HG02981 (cell line): ENCODE data around the gene CDKAL1.

Experiments
- ATAC-seq: cut with Tn5 transposase; IDR thresholded peaks from one replicate; pipeline ENCODE4 v1.9.1; 2021; ENCODE audit warnings: mild to moderate bottlenecking, moderate library complexity; ENCODE audit not compliant: unreplicated experiment

The CDKAL1 gene

DNA sequence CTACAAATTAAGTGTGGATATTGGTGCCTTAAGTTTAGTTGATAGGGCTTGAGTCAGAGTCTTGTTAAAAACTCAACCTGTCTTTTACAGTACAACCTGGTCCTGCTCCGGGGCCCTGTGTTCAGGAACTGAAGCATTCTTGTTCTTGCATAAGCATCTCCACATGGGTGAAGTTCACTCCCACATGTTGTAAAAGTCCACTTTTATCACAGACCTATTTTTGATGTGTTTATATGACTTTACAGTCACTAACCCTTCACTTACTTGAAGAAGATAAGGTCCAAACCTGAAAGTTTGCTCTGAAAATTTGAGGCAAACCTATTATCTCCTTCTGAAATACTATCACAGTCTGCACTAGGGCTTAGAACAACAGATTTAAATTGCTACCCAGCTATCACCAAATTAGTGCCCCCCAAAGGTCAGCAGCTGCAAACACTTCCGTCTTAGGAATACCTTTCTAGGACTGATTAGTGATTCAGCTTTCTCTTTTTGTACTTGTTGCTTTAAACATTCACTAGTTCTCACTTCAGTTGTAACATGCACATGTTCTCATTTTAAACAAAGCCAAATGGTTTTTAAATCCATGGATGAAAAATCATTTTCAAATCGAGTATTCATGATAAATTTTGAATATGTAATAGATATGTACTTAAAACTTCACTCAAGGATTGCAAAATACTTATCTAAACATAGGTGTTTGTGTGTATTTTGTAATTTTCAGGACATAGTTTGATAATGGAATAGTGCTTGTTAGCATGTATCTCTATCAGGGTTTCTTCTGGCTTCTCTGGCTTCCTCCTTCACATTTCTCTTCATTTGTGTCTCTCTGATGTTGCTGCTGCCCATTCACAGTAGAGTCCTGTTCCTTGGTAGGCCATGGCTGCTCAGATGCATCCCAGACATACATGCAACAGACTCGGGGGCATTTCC, 589.5 kb downstream of the CDKAL1 start:
- no peak for ATAC-seq

DNA sequence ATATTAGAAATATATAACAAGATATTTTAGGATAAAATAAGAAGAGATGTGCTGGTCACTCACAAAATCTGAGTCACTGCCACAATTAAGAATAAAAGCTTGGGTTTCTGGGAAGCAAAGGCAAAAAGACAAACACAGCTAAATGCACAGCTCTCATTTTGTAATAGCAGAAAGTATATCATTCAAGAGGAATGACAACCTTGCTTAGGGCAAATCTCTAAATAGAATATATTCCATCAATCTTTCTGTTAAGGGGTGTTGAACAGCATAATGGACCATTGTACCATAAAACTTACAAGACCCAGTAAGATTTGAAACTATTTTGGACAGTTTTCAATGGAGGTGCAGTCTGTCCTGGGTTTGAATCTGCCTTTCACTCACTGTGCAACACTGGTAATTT, 594.3 kb downstream of the CDKAL1 start:
- ATAC-seq = no peak

DNA sequence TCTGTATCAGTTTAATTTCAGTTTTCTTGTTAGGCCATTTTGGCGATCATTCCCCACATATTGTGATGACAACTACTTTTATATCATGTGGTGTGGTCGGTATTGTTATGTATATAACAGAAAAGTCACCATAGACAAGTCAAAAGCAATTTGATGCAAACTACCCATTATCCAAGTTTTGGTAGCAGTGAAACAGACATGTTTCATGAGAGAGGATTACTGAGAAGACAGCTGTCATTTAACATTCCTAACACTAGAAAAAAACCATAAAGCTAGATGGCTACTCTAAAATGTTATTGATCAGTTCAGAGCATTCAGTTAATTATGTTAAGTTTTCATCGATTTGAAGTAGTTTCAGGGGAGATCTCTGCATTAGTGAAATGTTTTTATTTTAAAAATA, 597.1 kb downstream of the CDKAL1 start:
- no peak for ATAC-seq

DNA sequence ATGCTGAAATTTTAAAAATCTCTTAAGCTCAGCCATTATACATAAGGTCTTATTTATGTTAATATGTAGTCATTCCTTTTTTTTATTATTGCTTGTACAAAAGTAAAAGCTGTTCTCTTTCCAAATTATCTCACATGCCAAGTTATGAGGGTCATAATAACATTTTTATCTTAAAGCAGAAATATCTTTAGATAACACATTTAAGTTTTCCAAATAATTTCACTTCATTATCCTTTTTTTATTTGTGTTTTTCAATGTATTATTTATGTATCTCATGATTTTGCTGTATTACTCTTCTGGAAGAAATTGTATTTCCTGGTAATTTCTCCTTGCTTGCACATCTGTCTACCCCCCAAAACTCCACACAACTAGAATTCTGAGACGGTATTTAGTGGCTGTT, 598.2 kb downstream of the CDKAL1 start:
- ATAC-seq = no peak

DNA sequence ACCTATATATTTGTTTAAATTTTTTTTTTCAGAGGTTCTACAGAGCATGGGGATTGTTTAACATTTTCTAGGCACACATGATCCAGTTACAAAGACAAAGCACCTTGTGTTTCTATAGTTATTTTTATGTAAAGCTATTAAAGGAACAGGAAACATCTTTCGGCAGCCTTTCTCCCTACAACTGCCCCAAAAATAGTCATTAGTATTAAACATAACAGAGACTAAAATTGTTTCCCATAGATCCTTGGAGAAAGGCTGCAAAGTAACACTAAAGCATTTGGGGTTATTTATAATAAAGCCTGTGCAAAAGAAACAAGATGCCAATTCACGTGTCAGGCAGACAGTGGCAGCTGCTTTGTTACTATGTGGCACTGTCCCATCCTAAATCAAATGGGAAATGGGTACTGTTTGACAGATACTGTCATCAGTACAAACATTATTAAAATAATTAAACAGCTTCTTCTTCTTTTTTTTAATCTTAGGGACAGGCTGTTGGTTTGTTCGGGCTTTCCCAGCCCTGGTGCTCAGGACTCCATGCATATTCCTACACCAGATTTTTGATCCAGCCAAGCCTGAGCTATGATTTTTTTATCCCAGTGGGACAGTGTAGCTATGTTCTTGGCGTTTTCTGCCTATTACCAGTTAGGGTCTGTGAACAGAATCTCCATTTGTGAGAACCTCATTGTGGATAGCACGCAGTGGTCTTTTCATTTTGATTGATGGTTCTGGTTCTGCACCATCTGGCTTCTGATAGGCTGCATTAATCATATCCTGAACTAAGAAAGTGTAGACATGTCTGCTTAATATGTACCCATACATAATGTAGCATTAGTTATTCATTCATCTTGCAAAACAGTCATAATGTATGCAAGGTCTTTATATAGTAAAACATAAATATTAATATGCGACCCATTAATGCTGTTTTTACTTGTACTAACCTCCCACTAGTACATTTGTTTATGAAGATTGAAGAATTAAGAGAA, 598.9 kb downstream of the CDKAL1 start:
- ATAC-seq = no peak

DNA sequence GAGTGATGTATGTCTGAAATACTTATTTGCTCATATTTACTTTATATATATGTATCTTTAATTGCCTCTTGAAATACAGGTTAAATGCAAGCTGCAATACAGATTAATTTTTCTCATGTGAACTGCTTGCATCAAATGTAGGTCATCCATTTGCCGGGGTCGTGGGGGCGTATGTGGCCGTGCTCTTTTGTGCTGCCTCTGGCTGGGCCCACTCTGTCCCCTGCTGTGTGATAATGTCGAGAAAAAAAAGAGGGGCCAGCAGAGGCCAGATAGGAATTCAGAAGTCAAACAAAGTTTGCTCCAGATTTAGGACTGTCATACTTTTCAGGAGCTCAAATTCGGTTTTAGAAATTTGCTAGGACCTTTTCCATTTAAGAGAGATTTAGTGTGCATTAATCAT, 599.6 kb downstream of the CDKAL1 start:
- no peak for ATAC-seq

DNA sequence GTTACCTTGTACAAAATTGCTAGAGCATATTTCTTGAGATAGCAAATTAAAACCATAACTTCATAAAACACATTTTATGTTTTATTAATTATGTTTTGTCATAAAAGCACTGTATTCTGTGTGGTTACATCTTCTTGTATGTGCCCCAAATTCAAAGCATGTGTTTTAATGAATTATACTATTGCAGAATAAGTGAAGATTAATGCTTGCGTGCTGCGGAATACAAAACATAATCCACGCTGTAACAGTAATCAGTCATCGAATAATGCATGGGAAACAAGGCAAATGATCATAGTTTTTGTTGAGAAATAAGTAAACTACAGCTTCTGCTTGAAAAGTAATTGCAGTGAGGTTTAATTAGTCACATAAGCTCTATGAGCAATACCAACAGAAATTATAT, 600.1 kb downstream of the CDKAL1 start:
- ATAC-seq = no peak

DNA sequence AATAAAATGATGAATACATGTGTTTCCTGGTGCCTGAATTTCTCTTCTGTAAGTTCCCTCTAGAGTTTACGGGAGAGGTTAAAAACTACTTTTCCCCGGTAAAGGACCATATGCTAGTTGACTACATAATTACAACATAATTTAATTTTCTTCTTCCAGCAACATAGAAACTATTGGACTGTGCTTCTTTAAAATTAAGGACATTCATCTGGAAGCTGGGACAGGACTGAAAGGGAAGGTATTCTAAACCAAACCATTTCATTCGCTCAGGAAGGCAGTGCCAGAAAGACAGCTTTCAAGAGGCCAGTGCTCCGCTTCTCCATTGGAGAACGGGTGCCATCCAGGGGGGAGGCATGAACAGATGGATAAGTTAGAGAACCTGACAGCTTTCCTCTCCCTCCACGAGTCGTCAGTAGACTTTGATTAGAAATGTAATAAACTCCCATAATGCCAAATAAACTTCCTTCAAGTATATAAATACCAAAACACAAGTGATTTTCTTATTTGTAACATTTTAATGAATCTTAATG, 601.3 kb downstream of the CDKAL1 start:
- no peak for ATAC-seq

DNA sequence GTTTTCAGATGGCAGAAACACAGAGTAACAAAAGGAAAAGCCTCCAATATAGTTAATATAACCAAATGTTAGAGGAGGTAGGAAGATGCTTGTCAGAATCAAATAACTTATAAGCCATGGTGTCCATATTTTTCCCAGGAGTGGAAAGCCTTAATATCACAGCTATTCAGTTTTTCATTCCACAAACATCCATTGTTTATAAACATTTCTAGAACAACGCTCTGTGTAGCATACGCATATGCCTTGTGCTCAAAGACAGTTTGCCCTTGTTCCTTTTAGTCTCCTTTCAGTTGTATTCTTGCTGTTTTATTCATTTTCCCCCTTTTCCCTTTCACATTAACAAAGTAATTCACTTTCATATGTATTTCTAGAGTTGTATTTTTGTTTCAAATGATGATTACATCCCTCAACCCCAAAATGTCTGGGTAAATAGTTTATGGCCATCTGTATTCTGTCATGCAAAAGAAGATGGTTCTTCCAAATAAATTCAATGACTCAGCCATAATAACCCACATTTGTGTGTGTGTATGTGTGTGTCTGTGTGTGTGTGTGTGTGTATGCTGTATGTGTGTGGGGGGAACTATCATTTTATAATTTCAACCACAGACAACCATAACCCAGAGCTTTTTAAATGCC, 603.6 kb downstream of the CDKAL1 start:
- no peak for ATAC-seq

DNA sequence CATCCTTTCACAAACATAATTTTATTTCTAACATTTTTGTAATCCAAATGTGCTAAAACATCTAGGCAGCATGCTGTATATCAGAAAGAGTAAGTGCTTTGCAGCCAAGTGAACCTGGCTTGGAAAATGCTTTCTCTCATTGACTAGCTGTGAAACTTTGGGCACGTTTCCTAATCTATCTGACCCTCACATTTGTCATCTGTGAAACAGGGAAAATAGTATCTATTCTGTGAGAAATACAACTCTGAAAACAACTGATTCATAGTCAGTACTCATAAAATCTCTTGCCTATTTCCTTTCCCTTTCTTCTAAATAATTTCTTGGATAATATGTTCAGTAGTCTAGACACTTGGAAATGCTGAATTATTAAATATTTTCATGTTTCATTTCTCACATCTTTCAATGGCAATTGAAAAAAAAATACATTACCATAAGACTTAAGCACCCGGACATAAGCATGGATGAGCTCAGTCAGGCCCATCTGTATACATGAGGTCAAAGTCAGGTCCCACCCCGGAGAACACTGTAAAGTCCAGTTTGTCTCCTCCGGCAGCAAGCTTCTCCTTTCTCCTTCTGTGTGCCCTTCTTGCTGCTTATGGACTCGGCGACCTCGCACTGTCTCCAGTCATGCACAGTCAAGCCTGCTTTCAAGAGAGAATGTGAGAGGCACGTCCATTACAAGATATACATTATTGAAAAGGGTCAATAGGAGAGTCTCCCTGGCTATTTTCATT, 604.2 kb downstream of the CDKAL1 start:
- ATAC-seq = no peak

DNA sequence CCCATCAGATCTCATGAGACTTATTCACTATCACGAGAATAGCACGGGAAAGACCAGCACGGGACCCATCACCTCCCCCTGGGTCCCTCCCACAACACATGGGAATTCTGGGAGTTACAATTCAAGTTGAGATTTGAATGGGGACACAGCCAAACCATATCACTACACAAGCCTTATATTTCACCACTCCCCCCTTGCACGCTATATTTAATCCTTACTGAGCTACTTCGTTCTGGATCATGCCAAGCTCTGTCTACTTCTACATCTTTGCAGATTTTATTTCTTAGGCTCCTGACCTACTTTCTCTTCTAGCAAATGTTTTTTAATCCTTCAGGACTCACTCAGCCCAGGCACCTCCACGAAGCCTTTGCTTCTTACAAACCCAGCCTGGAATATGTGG, 606.7 kb downstream of the CDKAL1 start:
- no peak for ATAC-seq

DNA sequence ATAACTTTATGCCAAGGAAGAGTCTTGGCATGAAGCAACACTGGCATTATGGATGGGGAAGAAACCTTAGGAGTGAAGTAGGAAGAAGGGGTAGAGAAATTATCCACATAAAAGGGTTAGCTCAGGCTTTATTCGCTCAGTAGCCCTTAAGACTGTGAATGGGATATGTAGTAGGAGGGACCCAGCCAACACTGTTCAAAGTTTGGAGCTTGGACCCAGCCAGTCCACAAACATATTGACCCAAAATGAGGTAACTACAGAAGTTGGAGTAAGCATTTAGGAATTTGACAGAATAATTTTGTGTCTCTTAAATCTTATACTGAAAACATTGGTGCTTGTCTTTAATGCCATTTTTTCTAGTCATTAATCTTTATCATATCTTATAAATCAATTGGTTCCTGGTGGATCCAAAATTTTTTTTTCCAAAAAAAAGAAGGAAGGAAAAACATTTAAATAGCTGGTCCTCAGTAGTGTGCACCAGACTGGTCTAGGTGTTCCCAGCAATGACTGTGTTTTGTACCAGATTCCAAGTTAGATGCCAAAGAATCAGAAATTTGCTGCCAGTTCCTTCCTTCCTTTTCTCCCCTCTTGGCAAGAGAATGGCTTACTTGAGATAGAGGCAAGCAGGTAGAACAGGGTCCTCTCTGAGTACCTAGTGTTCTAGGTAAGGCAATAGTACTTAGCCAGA, 607.5 kb downstream of the CDKAL1 start:
- no peak for ATAC-seq

DNA sequence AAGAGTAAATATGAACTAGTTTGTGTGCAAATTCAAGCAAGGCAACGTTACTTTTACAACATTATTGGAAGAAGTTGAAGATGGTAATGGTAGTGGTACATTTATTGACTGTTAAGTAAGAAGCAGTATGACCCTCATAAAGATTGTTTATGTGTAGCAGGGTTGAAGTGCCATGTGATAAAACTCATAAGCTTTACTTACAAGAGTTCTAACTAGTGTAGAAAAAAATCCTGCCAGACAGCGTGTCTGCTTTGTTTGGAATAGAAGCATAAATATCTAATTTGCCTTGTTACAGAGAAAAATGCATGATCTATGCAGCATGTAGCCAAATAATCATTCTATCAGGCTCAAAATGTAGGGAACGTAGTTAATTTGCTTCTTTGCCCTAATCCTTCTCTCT, 608.5 kb downstream of the CDKAL1 start:
- no peak for ATAC-seq

DNA sequence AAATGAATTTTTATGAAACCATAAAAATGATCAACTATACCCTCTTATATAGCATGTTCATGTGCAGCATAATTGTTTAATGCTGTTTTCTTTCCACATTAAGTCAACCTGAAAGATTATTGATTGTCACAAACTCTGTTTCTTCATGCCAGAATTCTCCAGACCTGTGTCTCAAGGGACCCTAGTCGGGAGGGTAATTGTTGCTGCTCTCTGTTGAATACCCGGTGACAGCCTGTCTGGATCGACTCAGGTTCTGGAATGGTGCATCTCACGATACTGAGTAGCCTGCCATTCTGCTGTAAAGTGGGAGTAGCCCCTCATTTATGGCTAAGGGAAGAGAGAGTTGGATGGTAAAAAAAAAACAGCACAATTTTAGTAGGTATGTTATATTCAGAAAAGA, 609.4 kb downstream of the CDKAL1 start:
- no peak for ATAC-seq

DNA sequence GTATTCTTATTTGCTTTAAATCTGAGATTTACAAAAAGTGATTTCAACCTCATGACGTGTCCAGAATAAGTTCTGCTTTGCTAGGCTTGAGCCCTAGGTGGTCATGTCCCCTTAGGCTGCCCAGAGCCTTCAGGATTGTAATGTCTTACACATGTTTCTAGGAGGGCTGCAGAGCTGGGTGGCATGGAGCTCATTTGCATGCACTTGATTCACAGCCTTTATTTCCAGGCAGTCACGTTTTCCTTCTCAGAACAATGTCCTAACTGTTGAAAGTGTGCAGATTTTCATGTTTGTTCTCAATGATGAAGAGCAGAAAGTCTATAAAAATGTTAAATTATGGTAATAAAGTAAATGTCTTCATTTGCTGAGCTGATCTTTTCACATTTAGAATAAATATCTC, 610.7 kb downstream of the CDKAL1 start:
- no peak for ATAC-seq

DNA sequence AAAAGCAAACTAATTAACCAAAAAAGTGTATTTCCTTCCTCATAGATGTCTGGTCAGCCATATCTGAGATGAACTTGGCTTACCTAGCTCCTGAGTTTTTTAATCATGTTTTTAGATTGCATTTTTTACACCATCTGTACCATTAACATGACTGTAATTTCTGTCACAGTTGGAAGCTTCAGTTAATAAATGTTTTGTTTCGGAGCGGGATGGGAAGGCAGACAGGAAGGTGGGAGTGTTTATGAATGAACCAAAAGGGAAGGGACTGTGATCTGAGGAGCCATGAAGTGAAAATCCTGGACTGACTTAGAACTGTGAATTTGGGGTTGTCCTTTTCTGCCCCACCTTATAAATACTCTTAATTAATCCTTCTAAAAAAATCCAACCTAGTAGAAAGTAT, 613.7 kb downstream of the CDKAL1 start:
- no peak for ATAC-seq

DNA sequence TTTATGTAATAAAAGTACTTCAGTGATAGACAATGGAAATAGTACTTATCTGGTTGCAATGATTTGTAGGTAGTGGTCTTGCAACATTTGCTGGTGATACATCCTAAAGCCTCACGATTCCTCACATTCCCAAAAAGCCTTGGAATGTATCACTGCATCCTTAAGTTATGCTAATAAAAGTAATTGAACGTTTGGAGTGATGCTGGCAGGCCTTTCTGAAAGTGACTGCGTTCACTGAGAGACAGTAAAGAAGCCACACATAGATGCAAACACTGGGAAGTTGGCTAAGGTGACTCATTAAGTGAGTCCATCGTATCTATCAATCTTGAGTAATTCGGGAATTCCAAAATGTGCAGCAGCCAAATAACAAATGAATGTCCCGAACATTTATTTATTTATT, 615.2 kb downstream of the CDKAL1 start:
- no peak for ATAC-seq

DNA sequence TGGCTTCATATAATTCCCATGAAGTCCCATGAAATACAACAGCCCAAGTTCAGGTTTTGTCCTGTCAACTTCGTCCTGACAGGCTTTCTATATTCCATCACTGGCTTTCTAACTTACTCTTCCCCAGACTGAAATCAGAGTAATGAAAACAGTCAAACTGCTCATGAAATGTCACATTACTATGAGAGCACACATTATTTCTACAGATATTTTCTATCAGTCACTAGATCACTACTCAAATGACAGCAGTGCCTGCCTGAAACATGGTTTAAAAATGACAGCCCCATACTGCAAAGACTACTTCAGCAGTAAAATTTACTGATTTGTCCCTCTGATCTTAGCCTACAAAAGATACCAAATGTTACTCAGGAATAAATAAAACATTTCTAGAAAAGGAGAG, 616.4 kb downstream of the CDKAL1 start:
- ATAC-seq = no peak

DNA sequence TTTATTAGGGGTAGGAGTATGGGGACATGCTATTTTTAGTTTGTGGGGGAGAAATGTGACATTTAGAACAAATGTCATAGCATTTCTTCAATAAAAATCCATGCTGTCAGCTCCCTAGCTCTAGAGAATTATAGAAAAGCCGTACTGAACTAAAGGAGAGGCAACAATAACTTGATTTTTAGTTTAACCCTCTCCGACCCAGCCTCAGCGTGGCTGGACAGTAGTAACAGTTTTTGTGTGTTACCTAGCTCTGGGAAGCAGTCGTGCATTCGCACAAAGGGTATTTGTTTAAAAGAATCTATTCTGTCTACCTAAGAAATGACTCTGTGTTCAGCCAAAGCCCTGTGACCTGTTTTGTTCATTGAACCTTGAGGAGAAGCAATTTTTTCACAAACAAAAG, 616.9 kb downstream of the CDKAL1 start:
- no peak for ATAC-seq

DNA sequence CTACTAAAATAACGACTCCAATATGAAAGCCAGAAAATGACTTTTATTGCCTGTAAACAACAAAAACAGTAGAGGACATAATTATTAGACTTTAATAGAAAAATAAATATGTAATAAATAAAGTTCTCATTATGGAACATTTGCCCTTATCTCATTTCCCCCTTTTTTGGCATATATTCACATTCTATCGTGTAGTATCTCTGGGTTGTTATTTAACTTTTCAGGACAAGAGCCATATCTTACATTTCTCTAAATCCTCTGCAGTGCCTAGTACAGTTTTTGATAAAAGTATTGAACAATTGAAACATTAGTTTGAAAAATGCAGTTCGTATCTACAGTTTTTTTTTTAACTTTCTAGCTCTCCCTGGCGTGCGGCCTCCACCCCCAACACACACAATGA, 617.3 kb downstream of the CDKAL1 start:
- no peak for ATAC-seq
